NCI-H82 (cell line): ENCODE results near the gene PPIL1.
A peak's percentile ranks its signal among the peaks of the same experiment; 100 is the strongest.
"Not testable (repeated sequence)": the region's sequence is repeated elsewhere in the genome, so short reads cannot be mapped to it uniquely, and the experiment has no call there.

ENCODE experiments used
- DNase-seq: peaks from one replicate; lab custom pipeline; 2025; lab: John Stamatoyannopoulos, UW

PPIL1 gene

DNA sequence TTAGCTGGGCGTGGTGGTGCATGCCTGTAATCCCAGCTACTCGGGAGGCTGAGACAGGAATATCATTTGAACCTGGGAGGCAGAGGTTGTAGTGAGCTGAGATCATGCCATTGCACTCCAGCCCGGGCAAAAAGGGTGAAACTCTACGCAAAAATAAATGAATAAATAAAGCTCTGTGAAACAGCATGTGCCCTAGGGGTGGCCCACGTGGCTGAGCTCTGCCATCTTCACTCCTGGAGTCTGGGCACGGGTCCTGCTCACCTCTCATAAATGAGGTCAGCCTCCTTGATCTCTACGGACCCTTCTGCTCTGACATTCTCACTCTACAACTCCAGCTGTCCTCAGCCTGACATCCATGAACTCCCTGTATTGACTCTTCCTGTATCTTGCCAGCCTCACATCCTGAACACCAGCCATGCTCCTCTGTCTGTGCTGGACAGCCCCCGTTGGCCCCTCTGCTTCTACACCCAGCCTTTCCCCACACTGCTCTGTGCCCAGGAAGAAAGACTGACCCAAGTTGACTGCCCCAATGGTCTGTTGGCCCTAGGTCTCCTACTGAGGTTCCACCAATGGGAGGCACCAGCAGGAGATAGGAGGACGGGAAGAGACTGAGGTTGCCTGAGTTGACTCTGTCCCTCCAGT lies 57.3 kb downstream of the PPIL1 start:
- DNase-seq, result no peak

- DNase-seq, result no peak
Measured at GRCh38 chr6:36815962-36816735, 58.5 kb downstream of the PPIL1 start.

DNA sequence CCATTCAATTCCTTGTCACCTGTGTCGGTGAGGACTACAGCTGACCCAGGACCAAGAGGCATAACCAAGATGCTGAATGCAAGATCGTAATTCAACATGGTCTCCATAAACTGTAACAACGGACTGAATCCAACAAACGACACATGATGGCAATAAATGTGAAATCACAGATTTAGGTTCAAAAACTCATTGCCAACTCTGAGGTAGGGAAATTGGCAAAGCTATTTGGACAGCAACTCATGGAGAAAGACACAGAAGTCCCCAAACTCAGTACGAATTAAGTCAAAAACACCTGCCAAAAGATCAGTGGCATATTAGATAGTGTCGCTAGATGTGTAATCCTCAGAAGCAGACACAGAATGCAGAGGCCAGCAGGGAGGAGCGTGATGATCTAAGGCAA lies 60.4 kb downstream of the PPIL1 start:
- DNase-seq, result no peak

- DNase-seq, result no peak
Measured at GRCh38 chr6:36813526-36813925, 61.1 kb downstream of the PPIL1 start.

- DNase-seq, result not testable (repeated sequence)
Measured at GRCh38 chr6:36813047-36813446, 61.6 kb downstream of the PPIL1 start.

- DNase-seq, result peak; percentile 55
Measured at GRCh38 chr6:36809941-36810803, 64.4 kb downstream of the PPIL1 start.

DNA sequence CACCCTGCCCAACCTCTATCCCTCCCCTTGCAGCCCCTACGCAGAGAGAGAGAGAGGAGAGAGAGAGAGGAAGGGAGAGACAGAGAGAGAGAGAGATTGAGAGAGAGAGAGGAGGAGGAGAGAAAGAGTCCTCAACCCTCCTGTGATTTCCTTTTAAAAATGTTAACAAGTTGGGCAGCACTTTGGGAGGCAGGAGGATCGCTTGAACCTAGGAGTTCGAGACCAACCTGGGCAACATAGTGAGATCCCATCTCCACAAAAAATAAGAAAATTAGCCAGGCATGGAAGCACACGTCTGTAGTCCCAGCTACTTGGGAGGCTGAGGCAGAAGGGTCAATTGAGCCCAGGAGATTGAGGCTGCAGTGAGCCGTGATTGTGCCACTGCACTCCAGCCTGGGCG lies 65.4 kb downstream of the PPIL1 start:
- DNase-seq, result no peak

DNA sequence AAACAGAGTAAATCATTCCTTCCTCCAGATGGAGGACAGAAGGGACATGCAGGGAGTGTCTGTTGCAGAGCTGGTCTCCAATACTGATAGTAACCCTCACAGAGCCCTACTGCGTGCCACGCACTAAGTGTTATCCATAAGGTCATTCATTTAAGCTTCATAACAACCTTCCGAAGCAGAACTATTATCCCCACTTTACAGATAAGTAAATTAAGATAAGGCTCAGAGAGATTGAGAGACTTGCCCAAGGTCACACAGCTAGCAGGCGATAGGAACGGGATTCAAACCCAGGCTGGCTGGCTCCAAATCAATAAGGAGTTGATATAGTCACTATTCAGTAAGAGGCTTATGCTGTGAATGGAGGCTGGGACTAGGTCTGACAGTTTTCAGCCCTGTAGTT lies 66.0 kb downstream of the PPIL1 start:
- no peak for DNase-seq

GRCh38 chr6:36807750-36808149 lies 66.9 kb downstream of the PPIL1 start:
- no peak for DNase-seq

- DNase-seq, result no peak
Measured at GRCh38 chr6:36807143-36807542, 67.5 kb downstream of the PPIL1 start.

DNA sequence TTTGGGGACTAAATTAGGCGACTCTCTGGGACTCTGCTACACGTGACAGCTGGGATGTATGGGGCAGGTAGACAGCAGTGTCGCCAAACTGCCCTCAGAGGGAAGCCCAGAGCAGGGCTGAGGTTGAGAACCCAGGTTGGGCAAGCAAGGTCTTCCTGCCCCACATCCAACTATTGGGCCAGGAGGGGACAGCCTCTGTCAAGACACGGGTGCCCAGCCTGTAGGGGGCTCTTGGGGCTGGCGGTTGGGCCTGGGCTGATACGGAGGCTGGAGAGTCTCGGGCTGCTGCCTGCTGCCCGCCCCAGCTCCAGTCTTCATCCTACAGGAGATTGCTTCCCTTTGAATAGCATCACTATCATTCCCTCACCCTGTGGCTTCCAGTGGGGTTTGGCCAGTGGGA lies 68.7 kb downstream of the PPIL1 start:
- no peak for DNase-seq

DNA sequence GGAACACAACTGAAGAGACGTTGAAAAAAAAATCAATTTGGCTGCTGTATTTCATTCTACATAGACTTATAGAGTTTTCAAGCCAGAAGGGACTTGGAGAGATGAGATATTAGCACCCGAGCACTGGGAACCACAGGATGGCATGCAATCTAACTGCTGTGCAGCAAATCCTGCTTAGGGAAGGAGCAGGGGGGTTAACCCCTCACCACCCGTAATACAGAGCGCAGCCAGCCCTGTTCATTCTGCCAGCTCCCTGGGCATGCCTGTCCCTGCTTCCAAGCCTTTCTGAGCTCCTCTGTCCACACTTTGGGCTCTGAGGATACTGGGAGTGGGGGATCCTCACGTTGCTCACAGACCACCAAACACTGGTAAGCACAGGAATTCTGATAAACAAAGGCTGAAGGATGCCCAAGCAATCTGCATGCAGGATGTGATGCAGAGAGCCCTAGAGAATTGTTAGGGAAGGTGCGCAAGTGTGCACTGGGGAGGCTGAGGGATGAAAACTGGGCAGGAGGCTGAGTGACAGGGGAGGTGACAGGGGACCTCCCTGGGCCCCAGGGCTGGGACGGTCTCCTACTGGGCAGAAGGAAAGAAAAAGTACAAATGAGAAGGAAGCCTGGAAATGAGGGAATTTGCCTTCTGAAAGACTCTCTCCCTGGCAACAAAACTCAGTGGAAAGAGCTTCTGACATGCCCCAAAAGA lies 69.4 kb downstream of the PPIL1 start:
- DNase-seq, result peak; percentile 74
